Stimulated activated CD4-positive, alpha-beta T cell treated with anti-CD3 and anti-CD28 coated beads, Interleukin-2, amount 100 ng/mL, for 48 hours (primary cell): ENCODE data around the gene TMED10.

Experiments
- DNase-seq, 2 donors: peaks; one replicate each; pipeline ENCODE4 v3.0.0-alpha.2; 2020

Gene TMED10

GRCh38 chr14:75176142-75176820 is at the start of gene TMED10:
TMED10 (minus strand) TSS chr14:75176612; CDS start chr14:75176579, 33 bp downstream.
- peak; percentile 89 for DNase-seq

- no peak for DNase-seq
Observed at GRCh38 chr14:75224561-75224960, 48.1 kb upstream of the TMED10 start.

DNA sequence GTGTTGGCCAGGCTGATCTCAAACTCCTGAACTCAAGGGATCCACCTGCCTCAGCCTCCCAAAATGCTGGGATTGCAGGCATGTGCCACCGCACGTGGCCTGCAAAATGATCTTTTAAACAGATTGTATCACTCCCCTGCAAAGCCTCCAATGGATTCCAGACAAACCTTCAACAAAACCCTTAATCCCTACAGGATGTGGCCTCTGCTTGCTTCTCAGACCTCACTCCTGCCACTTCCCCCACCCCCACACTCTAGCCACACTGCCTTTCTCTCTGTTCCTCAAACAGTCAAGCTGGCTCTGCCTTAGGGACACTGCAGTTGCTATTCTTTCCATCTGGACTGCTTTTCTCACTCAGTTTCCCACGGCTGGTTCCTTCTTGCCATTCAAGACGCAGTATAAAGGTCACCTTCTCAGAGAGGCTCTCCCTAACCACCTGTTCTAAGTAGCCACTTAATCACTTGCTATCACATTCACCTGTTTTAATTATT is 47.3 kb upstream of the TMED10 start:
- no peak for DNase-seq

DNA sequence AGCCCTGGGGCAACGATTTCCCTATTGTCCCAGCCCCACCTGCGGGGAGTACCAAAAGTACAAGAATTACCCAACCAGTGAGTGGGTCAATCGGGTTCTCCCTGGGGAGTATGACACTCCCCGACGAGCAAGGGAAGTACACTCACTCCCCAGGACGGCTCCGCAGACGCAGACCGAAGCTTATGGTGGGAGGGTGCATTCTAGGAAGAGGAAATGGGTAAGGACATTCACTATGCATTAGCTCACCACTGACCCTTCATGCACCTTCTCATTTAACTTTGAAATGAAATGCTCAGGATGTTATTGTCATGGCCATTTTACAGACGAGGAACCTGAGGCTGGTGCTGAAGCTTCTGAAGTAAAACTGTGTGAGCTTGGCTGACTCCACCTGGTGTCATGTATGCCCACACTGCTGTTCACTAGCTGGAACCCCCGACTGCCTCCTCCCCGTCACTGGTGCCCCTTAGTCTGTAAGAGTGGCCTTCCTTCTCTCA is 45.8 kb upstream of the TMED10 start:
- no peak for DNase-seq

- DNase-seq: no peak
Observed at GRCh38 chr14:75221797-75222196, 45.4 kb upstream of the TMED10 start.

- DNase-seq: no peak
Observed at GRCh38 chr14:75220156-75220555, 43.7 kb upstream of the TMED10 start.

- DNase-seq: no peak
Observed at GRCh38 chr14:75217508-75218206, 41.2 kb upstream of the TMED10 start.

DNA sequence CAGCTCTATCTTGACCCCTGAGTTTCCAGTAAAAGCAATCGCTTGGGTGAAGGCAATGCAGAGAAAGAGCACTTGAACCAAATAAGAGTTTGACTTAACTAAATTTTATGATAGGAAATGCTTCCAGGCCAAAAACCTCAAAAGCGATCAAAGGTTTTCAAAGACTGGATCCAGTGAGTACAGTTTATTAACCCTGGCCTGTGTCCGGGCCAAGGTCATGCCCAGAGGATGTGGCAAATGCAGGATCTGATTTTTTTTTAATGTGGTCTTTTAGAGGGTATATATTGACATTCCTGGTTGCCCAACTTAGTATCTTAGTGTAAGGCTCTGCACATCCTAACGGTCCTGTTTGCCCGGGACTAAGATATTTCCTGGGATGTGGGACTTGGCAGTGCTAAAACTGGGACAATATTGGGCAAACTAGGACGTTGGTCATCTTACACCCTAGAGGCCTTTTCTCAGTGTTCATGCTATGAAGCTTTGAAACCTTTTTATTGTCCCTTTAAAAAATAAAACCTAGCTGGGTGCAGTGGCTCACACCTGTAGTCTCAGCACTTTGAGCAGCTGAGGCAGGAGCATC is 40.1 kb upstream of the TMED10 start:
- no peak for DNase-seq

DNA sequence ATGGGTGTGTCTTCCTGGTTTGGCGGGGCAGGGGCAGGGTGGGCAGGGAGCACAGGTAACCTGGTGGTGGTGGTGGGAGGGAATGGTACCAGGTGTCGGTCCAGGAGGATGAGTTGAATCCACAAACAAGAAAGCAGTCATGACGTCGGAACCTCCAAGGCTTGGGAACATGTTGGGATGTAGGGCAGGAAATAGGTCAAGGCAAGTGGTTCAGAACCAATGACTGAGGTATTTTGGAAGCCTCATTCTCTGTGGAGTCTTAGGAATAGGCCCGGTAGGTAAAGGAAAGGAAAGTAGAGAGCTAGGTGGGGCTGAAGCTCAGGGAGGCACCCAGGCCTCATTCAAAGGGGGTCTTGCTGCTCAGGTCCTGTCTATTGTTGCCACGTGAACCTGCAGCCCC is 39.1 kb upstream of the TMED10 start:
- DNase-seq: no peak

DNA sequence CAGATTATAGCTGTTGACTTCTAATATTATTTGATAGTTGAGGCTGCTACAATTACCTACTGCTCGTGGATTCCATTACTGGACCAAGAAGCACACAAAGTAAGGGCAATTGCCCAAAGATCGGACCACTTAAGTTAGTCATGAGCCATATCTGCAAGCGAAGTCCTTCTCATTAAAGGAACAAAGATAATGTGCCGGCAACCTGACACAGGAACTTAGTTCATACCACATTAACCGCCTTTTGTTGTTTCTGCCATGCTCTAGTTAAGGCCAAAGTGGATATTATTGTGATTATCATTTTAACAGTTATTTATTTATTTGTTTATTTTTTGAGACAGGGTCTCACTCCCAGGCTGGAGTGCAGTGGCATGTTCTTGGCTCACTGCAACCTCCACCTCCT is 38.1 kb upstream of the TMED10 start:
- DNase-seq: no peak

GRCh38 chr14:75213172-75213571 is 36.8 kb upstream of the TMED10 start:
- no peak for DNase-seq

GRCh38 chr14:75208843-75209242 is 32.4 kb upstream of the TMED10 start:
- DNase-seq: no peak

DNA sequence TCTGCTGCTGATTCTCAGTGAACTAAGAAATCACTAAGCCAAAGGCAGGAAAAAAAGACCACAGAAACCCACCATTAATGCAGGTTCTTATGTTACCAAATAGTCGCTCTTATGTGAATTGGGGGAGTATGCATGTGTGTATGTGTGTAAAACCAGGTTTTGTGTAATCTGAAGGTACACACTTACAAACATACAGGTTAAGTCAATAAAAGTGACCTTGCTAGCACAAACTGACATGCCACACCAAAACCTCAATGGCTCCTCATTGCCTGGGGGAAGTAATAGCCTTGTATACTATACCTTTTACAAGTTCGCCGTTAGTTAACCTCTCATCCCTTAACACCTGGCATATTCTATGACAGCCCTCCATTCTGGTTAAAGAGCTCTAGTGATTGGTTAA is 29.8 kb upstream of the TMED10 start:
- no peak for DNase-seq

- peak in 1 of 2 donors; percentile 12 for DNase-seq
Observed at GRCh38 chr14:75205591-75205990, 29.2 kb upstream of the TMED10 start.

GRCh38 chr14:75204116-75204515 is 27.7 kb upstream of the TMED10 start:
- no peak for DNase-seq

DNA sequence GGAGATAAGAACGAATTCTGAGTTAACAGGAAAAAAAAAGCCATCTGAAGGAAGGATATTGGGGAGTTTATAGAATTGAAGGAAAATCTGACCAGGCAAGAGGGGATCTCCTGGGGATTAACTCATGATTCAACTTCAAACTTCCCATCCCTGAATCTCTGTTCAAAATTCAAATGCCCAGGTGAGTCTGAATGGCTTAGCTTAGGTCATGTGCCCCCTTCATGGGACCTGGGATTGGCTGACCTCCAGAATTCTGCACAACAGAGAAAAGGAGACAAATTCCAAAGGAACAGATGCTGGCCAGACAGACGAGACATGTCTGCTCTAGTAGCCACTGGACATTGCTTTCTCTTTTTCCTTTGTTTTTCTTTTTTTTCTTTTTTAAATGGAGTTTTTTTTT is 26.2 kb upstream of the TMED10 start:
- DNase-seq: no peak

DNA sequence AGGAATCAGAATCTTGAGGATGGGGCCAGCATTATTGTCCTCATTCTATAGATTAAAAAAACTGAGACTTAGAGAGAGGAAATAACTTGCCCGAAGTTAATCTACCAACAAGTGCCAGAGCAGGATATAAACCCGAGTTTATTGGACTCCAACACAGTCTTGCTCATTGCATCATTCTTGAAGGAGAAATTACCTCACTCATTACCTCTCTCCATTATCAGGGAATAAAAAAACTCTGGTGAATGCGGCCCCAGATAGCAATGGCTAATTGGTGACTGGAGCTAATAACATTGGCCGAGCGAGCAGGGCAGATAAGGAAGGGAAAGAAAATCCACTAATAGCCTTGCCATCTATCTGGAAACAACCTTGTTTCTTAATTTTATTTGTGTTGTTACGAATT is 24.7 kb upstream of the TMED10 start:
- DNase-seq: no peak

DNA sequence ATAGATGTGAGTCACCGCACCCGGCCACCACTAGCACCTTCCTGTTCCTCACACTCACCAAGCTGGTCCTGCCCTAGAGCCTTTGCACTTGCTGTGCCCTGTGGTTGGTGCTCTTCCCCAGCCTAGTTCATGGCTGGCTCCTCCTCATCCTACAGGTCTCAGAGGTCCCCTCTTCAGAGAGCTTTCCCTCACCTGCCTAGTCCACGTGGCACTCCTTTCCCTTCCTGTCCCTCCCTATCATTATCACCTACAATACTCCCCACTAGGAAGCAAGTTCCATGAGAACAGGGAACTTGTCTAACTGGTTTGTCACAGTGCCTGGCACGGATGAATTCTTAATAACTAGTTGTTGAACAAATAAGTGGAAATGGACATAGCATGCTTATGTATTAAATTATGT is 24.0 kb upstream of the TMED10 start:
- no peak for DNase-seq

DNA sequence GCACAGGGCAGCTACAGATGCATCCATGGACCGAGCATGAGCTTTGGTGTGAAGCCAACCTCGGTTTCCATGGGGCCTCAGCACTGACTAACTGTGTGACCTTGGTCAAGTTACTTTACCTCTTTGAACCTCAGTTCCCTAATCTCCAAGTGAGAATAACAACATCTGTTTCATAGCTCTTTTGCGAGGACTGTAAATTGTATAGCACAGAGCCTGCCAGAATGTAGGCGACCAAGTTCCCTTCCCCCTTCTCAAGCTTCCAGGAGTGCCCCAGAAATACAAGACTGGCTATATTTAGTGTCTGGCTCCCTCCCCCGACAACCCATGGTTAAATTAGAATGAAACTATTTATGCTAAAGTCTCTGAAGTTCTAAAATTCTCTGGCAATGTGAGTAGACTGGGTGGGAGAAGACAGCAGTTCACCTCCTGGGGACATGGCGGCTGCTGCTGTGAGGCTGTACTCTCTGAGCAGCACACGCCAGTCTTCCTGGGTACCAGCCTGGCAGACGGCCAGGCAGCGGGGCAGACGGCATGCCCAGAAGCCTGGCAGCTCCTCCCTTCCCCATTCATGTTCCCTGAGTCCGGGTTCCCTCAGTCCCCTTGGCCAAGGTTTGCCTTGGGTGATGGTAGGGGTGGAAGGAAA is 22.0 kb upstream of the TMED10 start:
- no peak for DNase-seq

DNA sequence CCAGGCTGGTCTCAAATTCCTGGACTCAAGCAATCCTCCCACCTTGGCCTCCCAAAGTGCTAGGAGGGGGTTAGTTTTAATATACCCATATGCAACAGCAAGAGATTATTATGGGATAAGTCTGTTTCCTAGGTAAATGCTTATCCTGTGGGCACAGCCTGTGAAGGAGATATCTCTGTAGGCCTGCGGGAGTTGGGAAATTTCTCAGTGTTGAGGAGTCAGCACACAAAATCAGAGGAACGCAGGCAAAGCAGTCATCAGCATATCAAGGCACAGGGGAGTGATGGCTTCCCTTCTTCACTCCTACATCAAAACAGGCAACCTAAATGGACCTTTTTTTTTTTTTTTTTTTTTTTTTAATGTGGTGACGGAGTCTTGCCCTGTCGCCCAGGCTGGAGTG is 20.9 kb upstream of the TMED10 start:
- no peak for DNase-seq

- DNase-seq: no peak
Observed at GRCh38 chr14:75196468-75196867, 20.1 kb upstream of the TMED10 start.

DNA sequence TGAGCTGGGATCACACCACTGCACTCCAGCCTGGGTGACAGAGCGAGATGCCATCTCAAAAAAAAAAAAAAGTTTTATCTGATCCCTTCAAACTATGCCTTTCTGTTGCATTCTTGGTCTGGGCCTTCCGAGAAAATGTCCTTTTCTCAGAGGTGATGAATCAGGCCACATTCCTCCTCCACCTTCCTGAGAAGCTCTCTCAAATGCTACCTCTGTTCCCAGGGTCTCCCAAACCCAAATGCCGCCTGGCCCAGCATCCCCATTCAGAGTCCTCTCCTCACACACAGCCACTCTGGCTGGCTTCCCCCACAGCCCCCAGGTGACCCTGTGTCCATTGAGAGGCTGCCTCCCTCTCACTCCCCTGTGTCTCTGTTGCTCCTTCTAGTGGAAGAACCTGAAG is 19.7 kb upstream of the TMED10 start:
- no peak for DNase-seq

DNA sequence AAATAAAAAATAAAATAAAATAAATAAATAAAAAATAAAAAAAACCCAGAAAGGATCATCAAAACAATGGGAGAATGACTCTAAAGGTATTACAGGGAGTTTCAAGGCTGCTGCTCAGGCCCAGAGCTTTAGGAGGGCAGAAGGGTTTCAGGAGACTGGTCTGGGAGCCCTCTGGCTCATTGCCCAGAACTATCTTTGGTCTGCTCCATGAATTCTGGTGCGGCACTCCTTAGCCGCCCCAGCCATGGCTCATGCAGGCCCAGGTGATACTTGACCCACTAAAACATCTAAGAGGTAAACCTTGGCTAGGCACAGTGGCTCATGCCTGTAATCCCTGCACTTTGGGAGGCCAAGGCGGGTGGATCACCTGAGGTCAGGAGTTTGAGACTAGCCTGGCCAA is 14.7 kb upstream of the TMED10 start:
- no peak for DNase-seq

DNA sequence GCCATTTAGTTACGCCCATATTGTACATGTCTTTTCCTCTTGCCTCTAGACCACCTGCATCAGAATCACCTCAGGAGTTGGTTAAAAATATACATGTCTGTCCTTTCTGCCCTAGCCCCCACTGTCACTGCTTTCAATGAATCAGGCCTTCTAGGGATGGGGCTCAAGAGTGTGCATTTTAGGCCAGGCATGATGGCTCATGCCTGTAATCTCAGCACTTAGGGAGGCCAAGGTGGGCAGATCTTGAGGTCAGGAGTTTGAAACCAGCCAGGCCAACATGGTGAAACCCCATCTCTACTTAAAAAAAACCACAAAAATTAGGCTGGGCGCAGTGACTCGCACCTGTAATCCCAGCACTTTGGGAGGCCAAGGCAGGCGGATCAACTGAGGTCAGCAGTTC is 13.6 kb upstream of the TMED10 start:
- no peak for DNase-seq
